K562 (cell line): ENCODE data around the gene DNER. TPM values are rescaled to one million over a fixed set of nuclear protein-coding genes. Genes with fewer than 3 reads are reported as not detected.

Source experiments
- ATAC-seq: fragments of 200-7000 bp; cut with Tn5 transposase; 3 replicates; pipeline ENCODE4 v1.9.1; 2020; ENCODE audit warnings: moderate library complexity
- BruUV-seq: library from RNA; stranded (reverse); fragments of 400-500 nt; replicated peaks from 2 replicates; lab custom pipeline; 2021; lab: Mats Ljungman, UMichigan
- CTCF ChIA-PET: fragments of 300-600 bp; formaldehyde crosslinking; extraction: SDS; loops from one replicate; lab custom pipeline; 2021; ENCODE audit warnings: low intra/inter-chr PET ratio; lab: Yijun Ruan, JAX
- POLR2A ChIA-PET: fragments of 300-600, 350-650 bp; sonication (Branson Sonifier 250); formaldehyde crosslinking; extraction: SDS; loops from one replicate; lab custom pipeline; 2021; ENCODE audit warnings: antibody characterized with exemption, inconsistent platforms; lab: Yijun Ruan, JAX
- DNase-seq, 4 experiments: peaks; one replicate each; pipeline versions ENCODE4 v3.0.0 to v3.0.0-alpha.2; 2011 to 2018; ENCODE audit warnings: low spot score in 3 of 4, mixed read lengths in 3 of 4; ENCODE audit errors: extremely low read depth in 1 of 4
- FAIRE-seq: peaks from 2 replicates; lab custom pipeline; 2011; peaks lifted over from hg19 to GRCh38; lab: Jason Lieb, UNC
- H2AFZ ChIP-seq: 2 replicates; pipeline ENCODE4 v1.6.0; 2011; ENCODE audit warnings: low read depth, low read length, control low read depth, inconsistent platforms
- H3K27ac ChIP-seq: fragments of 200-600 bp; 3 replicates; pipeline ENCODE4 v1.8.0; 2011; ENCODE audit warnings: low read depth, mild to moderate bottlenecking, control low read depth, inconsistent platforms, low read length, moderate library complexity, mixed read lengths; ENCODE audit errors: extremely low read depth
- H3K27me3 ChIP-seq, 2 experiments: fragments of 300-600 bp in 1 of 2; 2 replicates in 1 of 2; 3 replicates in 1 of 2; pipeline versions ENCODE4 v1.6.0 to v1.8.0; 2011; ENCODE audit warnings: inconsistent platforms in 2 of 2, low read length in 2 of 2, mild to moderate bottlenecking in 1 of 2, mixed read lengths in 1 of 2, moderate library complexity in 1 of 2; ENCODE audit not compliant: control insufficient read depth in 2 of 2, insufficient read depth in 2 of 2
- H3K36me3 ChIP-seq: fragments of 300-600 bp; 3 replicates; pipeline ENCODE4 v1.8.0; 2011; ENCODE audit warnings: mild to moderate bottlenecking, low read length, inconsistent platforms; ENCODE audit not compliant: control insufficient read depth, insufficient read depth
- H3K4me1 ChIP-seq, 2 experiments: fragments of 200-600 bp in 1 of 2; replicated peaks in 1 of 2; 2 replicates in 1 of 2; 3 replicates in 1 of 2; pipeline versions ENCODE4 v1.5.1 to v1.8.0; 2011; ENCODE audit warnings: inconsistent platforms in 2 of 2, low read length in 2 of 2, mild to moderate bottlenecking in 1 of 2, mixed read lengths in 1 of 2, moderate library complexity in 1 of 2; ENCODE audit not compliant: control insufficient read depth in 2 of 2, insufficient read depth in 2 of 2
- H3K4me2 ChIP-seq: 2 replicates; pipeline ENCODE4 v1.6.1; 2011; ENCODE audit warnings: low read length, control low read depth, inconsistent platforms, mixed read lengths; ENCODE audit not compliant: insufficient read depth
- H3K4me3 ChIP-seq: fragments of 200-600 bp; sonication (generic), shearing (Covaris generic); 2 replicates; pipeline ENCODE4 v1.5.1; 2016; ENCODE audit warnings: control low read depth, inconsistent platforms
- H3K79me2 ChIP-seq: fragments of 200-600 bp; 3 replicates; pipeline ENCODE4 v1.8.0; 2011; ENCODE audit warnings: low read length, inconsistent platforms; ENCODE audit not compliant: control insufficient read depth, insufficient read depth
- H3K9ac ChIP-seq, 2 experiments: 2 replicates each; pipeline versions ENCODE4 v1.6.0 to v1.6.1; 2011; ENCODE audit warnings: low read depth in 2 of 2, low read length in 2 of 2, control low read depth in 1 of 2, inconsistent platforms in 1 of 2, mild to moderate bottlenecking in 1 of 2, mixed read lengths in 1 of 2; ENCODE audit not compliant: insufficient read depth in 1 of 2
- H3K9me1 ChIP-seq: one replicate; pipeline ENCODE4 v1.6.0; 2011; ENCODE audit warnings: inconsistent platforms, mild to moderate bottlenecking, low read length, moderate library complexity; ENCODE audit not compliant: control insufficient read depth, insufficient read depth
- H3K9me3 ChIP-seq: replicated peaks from 2 replicates; pipeline ENCODE4 v1.5.1; 2011; ENCODE audit warnings: low read depth, low read length, inconsistent platforms; ENCODE audit not compliant: control insufficient read depth, insufficient read depth
- H4K20me1 ChIP-seq: replicated peaks from 2 replicates; pipeline ENCODE4 v1.6.1; 2011; ENCODE audit warnings: low read length, inconsistent platforms, mixed read lengths; ENCODE audit not compliant: control insufficient read depth, insufficient read depth
- ARID3B ChIP-seq: fragments of 250-450 bp; sonication (Bioruptor Pico); IDR thresholded peaks from 2 replicates; pipeline ENCODE4 v1.4.0; 2020; ENCODE audit warnings: borderline replicate concordance
- CBFB ChIP-seq: sonication (generic); formaldehyde crosslinking; IDR thresholded peaks from 2 replicates; pipeline ENCODE4 v1.4.0; 2020; ENCODE audit warnings: mild to moderate bottlenecking, missing genetic modification reagents
- FOXJ3 ChIP-seq: sonication (generic); formaldehyde crosslinking; IDR thresholded peaks from 2 replicates; pipeline ENCODE4 v1.4.0; 2020; ENCODE audit warnings: mild to moderate bottlenecking, missing genetic modification reagents
- FOXO4 ChIP-seq: fragments of 450-650 bp; formaldehyde crosslinking; IDR thresholded peaks from 2 replicates; pipeline ENCODE4 v1.4.0; 2020; ENCODE audit warnings: mild to moderate bottlenecking, moderate library complexity
- HEY1 ChIP-seq: fragments of 250-450 bp; sonication (Bioruptor Pico); IDR thresholded peaks from 2 replicates; pipeline ENCODE4 v1.5.0; 2020; ENCODE audit warnings: mild to moderate bottlenecking, moderate library complexity, borderline replicate concordance
- MLX ChIP-seq, 2 experiments: fragments of 450-650 bp in 1 of 2; sonication (generic) in 1 of 2; formaldehyde crosslinking; conservative IDR thresholded peaks; 2 replicates each; pipeline versions ENCODE4 v1.4.0 to v1.8.1; 2020 to 2022; ENCODE audit warnings: mild to moderate bottlenecking in 1 of 2, missing genetic modification reagents in 1 of 2
- PTRF ChIP-seq: fragments of 450-650 bp; IDR thresholded peaks from 2 replicates; pipeline ENCODE4 v1.6.1; 2016; ENCODE audit warnings: mild to moderate bottlenecking, missing genetic modification characterization, missing compliant biosample characterization
- RBM22 ChIP-seq: fragments of 200-400 bp; formaldehyde crosslinking; IDR thresholded peaks from 2 replicates; pipeline ENCODE4 v1.6.1; 2018; ENCODE audit warnings: low read length, low read depth; ENCODE audit not compliant: poor library complexity, severe bottlenecking
- RNF2 ChIP-seq: sonication (generic); IDR thresholded peaks from 2 replicates; pipeline ENCODE4 v1.6.1; 2016
- SMAD1 ChIP-seq: fragments of 150-350 bp; IDR thresholded peaks from 2 replicates; pipeline ENCODE4 v1.6.1; 2014; ENCODE audit warnings: low read length, low read depth; ENCODE audit not compliant: partially characterized antibody
- WGBS: fragments of 100-300 bp; shearing (Covaris generic); methylation state at CpG from one replicate; pipeline ENCODE4 v1.1.6; 2016; ENCODE audit warnings: low coverage, mixed read lengths; ENCODE audit not compliant: insufficient coverage; ENCODE audit errors: missing lambda C conversion rate; 5-methylcytosine and 5-hydroxymethylcytosine counted together
- in situ Hi-C: fragments of 300-500 bp; cut with MboI; formaldehyde crosslinking; loops from 4 replicates; pipeline ENCODE4 v1.15.0; 2018; ENCODE audit warnings: inconsistent platforms, mixed read lengths
- intact Hi-C: fragments of 100-400 bp; cut with micrococcal nuclease; formaldehyde crosslinking; loops from 2 replicates; pipeline ENCODE4 v1.14.2; 2022
- polyA plus RNA-seq, 8 experiments: library from polyadenylated mRNA; depleted of rRNA in 4 of 8; stranded (reverse) in 5 of 8; unstranded in 3 of 8; fragments of >200 nt; fragmentation: Nextera tagmentation in 2 of 8; fragmentation: Illumina TruSeq in 1 of 8; extraction: Ambion mirVana in 2 of 8; extraction: Trizol in 1 of 8; gene quantifications; 2 replicates each; pipeline versions ENCODE4 v1.2.1 to v1.2.3, GENCODE V29; 2011 to 2014; ENCODE audit warnings: inconsistent platforms in 1 of 8, missing spikeins in 1 of 8
- small RNA-seq: library from RNA; depleted of rRNA; stranded (forward); fragments of <200 nt; gene quantifications from one replicate; pipeline ENCODE3, GENCODE V24; 2014
- total RNA-seq, 7 experiments: library from RNA; depleted of rRNA in 6 of 7; stranded (reverse); fragments of >200 nt in 6 of 7; fragmentation: Illumina TruSeq in 2 of 7; extraction: Trizol in 2 of 7; gene quantifications; 2 replicates each; pipeline versions ENCODE4 v1.2.1 to v1.2.3, GENCODE V29; 2011 to 2021; ENCODE audit warnings: low replicate concordance in 1 of 7

Gene DNER
- total and polyA plus RNA-seq, 9 of the 15 experiments (the other 6 are each of a cell fraction or from before 2014, with no cell fraction given): not detected

- ATAC-seq (no peak), FAIRE-seq (no peak), DNase-seq (no peak)
- BruUV-seq: no TSS peak
- Histone ChIP-seq H3K9me3 (no peaks in the 10 kb centered on the region; the same call in 1 of the 2 replicates), H3K9me1 (no peaks in the 10 kb centered on the region), H3K4me1 (no peaks in the 10 kb centered on the region), H3K36me3 (no peaks in the 10 kb centered on the region), H3K79me2 (no peaks in the 10 kb centered on the region), H3K27me3 (no peaks in the 10 kb centered on the region), H3K4me2 (no peak overlapping the region), H4K20me1 (no peaks in the 10 kb centered on the region), H3K27ac (no peak overlapping the region), H3K9ac (no peak overlapping the region), H2AFZ (no peak overlapping the region), H3K4me3 (no peak overlapping the region)
- in situ Hi-C loops: no loop called here
- WGBS: 3% methylated on average over 3 of the region's 3 CpGs
- POLR2A ChIA-PET: no interaction called here
- intact Hi-C loops: no loop called here
- TF ChIP-seq RBM22 (no peak), ARID3B (no peak), SMAD1 (no peak), RNF2 (no peak), FOXJ3 (CRISPR knock-in tag) (no peak), HEY1 (CRISPR knock-in tag) (no peak), PTRF (tag) (no peak), CBFB (CRISPR knock-in tag) (no peak), FOXO4 (CRISPR knock-in tag) (no peak), MLX (CRISPR knock-in tag; conservative IDR thresholded peaks at IDR 0.05) (no peak)
- CTCF ChIA-PET: no interaction called here
Measured at GRCh38 chr2:229313591-229313990, 400.8 kb downstream of the DNER start.

Small RNA genes lying within 50 kb of the gene (small RNA-seq; reads per million reads assigned to genes)
- not detected for gene RNU7-9P

Other genes starting within 250 kb of the DNER start
- gene TRIP12, start 207.5 kb upstream of the DNER start, total RNA-seq (2014; rRNA removed): 74.5 and 77.6 TPM in 2 replicates
- gene TRIP12, start 207.5 kb upstream of the DNER start, total RNA-seq (2014; rRNA removed; fragmentation: Illumina TruSeq; extraction: Trizol): 112 and 143 TPM in 2 replicates
- gene TRIP12, start 207.5 kb upstream of the DNER start, total RNA-seq (2015; rRNA removed; fragmentation: Illumina TruSeq; extraction: Trizol): 111 and 121 TPM in 2 replicates
- gene TRIP12, start 207.5 kb upstream of the DNER start, total RNA-seq (2021): 121 and 131 TPM in 2 replicates
- 65.8 and 80.1 TPM in 2 replicates for gene TRIP12, start 207.5 kb upstream of the DNER start, polyA plus RNA-seq (2011; rRNA removed)
- gene TRIP12, start 207.5 kb upstream of the DNER start, polyA plus RNA-seq (2014; fragmentation: Illumina TruSeq; extraction: Trizol): 79.9 and 87.5 TPM in 2 replicates
- gene TRIP12, start 207.5 kb upstream of the DNER start, polyA plus RNA-seq (2014; fragmentation: Nextera tagmentation; extraction: Ambion mirVana): 10 to 100 TPM; 15.2 to 26.5 TPM
- 53.1 and 56.1 TPM in 2 replicates for gene TRIP12, start 207.5 kb upstream of the DNER start, polyA plus RNA-seq (2014; rRNA removed)
- 0.29 and 0.54 TPM in 2 replicates for gene FBXO36, start 207.9 kb upstream of the DNER start, total RNA-seq (2014; rRNA removed)
- 0.64 and 0.80 TPM in 2 replicates for gene FBXO36, start 207.9 kb upstream of the DNER start, total RNA-seq (2014; rRNA removed; fragmentation: Illumina TruSeq; extraction: Trizol)
- 0.43 and 0.49 TPM in 2 replicates for gene FBXO36, start 207.9 kb upstream of the DNER start, total RNA-seq (2015; rRNA removed; fragmentation: Illumina TruSeq; extraction: Trizol)
- 0.29 and 0.47 TPM in 2 replicates for gene FBXO36, start 207.9 kb upstream of the DNER start, total RNA-seq (2021)
- 0.91 and 1.3 TPM in 2 replicates for gene FBXO36, start 207.9 kb upstream of the DNER start, polyA plus RNA-seq (2011; rRNA removed)
- 0.48 and 0.58 TPM in 2 replicates for gene FBXO36, start 207.9 kb upstream of the DNER start, polyA plus RNA-seq (2014; fragmentation: Illumina TruSeq; extraction: Trizol)
- under 1 TPM; 0.73 to 0.85 TPM for gene FBXO36, start 207.9 kb upstream of the DNER start, polyA plus RNA-seq (2014; fragmentation: Nextera tagmentation; extraction: Ambion mirVana)
- gene FBXO36, start 207.9 kb upstream of the DNER start, polyA plus RNA-seq (2014; rRNA removed): 0.22 and 0.40 TPM in 2 replicates